Measurements from ENCODE around the gene C15orf61.

Gene C15orf61

DNA sequence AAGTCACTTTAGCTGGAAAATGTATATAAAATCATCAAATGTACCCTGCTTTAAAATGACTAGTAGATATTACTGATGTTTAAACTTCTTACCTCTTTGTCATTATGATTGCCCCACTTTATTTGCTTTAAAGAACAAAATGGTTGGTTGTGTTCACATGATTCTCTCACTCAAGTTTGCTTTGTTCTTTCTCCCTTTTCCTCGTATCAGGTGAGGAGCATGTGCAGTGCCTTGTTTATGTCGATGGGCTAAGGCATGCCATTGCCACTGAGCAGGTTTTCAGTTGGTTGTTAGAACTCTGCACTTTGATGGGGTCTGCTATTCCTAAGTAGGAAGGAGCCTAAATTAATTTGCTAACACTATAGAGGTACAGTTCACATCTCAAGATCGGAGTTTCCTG, 26.9 kb downstream of the C15orf61 start:
- TF ChIP-seq, protein P1, sequence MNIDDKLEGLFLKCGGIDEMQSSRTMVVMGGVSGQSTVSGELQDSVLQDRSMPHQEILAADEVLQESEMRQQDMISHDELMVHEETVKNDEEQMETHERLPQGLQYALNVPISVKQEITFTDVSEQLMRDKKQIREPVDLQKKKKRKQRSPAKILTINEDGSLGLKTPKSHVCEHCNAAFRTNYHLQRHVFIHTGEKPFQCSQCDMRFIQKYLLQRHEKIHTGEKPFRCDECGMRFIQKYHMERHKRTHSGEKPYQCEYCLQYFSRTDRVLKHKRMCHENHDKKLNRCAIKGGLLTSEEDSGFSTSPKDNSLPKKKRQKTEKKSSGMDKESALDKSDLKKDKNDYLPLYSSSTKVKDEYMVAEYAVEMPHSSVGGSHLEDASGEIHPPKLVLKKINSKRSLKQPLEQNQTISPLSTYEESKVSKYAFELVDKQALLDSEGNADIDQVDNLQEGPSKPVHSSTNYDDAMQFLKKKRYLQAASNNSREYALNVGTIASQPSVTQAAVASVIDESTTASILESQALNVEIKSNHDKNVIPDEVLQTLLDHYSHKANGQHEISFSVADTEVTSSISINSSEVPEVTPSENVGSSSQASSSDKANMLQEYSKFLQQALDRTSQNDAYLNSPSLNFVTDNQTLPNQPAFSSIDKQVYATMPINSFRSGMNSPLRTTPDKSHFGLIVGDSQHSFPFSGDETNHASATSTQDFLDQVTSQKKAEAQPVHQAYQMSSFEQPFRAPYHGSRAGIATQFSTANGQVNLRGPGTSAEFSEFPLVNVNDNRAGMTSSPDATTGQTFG (tag by site-specific recombination; IDR thresholded peaks at IDR 0.05; ENCODE audit: borderline replicate concordance) = no peak
- 0 out of 2 replicates have a peak, but pooled peaks have one; percentile 35 for TF ChIP-seq ZNF2 (tag by site-specific recombination; IDR thresholded peaks at IDR 0.05)
- 0 out of 2 replicates have a peak, but pooled peaks have one; percentile 4 for TF ChIP-seq ZFP37 (tag by site-specific recombination; IDR thresholded peaks at IDR 0.05)
- TF ChIP-seq WT1 (tag by site-specific recombination; IDR thresholded peaks at IDR 0.05) = no peak
- TF ChIP-seq ZNF585B (tag by site-specific recombination; IDR thresholded peaks at IDR 0.05) = no peak
- TF ChIP-seq ZNF354C (tag by site-specific recombination; IDR thresholded peaks at IDR 0.05; ENCODE audit: borderline replicate concordance, low read depth) = no peak
- no peak for TF ChIP-seq ZNF335 (tag by site-specific recombination; conservative IDR thresholded peaks at IDR 0.05)
- no peak for TF ChIP-seq ZNF785 (tag by site-specific recombination; IDR thresholded peaks at IDR 0.05)
- peak; percentile 67 for TF ChIP-seq ZBTB17 (tag by site-specific recombination; IDR thresholded peaks at IDR 0.05)
- no peak for TF ChIP-seq ZSCAN16 (tag by site-specific recombination; IDR thresholded peaks at IDR 0.05)
- TF ChIP-seq, protein P2, sequence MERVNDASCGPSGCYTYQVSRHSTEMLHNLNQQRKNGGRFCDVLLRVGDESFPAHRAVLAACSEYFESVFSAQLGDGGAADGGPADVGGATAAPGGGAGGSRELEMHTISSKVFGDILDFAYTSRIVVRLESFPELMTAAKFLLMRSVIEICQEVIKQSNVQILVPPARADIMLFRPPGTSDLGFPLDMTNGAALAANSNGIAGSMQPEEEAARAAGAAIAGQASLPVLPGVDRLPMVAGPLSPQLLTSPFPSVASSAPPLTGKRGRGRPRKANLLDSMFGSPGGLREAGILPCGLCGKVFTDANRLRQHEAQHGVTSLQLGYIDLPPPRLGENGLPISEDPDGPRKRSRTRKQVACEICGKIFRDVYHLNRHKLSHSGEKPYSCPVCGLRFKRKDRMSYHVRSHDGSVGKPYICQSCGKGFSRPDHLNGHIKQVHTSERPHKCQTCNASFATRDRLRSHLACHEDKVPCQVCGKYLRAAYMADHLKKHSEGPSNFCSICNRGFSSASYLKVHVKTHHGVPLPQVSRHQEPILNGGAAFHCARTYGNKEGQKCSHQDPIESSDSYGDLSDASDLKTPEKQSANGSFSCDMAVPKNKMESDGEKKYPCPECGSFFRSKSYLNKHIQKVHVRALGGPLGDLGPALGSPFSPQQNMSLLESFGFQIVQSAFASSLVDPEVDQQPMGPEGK (tag by site-specific recombination; IDR thresholded peaks at IDR 0.05) = no peak
- TF ChIP-seq, protein P3, sequence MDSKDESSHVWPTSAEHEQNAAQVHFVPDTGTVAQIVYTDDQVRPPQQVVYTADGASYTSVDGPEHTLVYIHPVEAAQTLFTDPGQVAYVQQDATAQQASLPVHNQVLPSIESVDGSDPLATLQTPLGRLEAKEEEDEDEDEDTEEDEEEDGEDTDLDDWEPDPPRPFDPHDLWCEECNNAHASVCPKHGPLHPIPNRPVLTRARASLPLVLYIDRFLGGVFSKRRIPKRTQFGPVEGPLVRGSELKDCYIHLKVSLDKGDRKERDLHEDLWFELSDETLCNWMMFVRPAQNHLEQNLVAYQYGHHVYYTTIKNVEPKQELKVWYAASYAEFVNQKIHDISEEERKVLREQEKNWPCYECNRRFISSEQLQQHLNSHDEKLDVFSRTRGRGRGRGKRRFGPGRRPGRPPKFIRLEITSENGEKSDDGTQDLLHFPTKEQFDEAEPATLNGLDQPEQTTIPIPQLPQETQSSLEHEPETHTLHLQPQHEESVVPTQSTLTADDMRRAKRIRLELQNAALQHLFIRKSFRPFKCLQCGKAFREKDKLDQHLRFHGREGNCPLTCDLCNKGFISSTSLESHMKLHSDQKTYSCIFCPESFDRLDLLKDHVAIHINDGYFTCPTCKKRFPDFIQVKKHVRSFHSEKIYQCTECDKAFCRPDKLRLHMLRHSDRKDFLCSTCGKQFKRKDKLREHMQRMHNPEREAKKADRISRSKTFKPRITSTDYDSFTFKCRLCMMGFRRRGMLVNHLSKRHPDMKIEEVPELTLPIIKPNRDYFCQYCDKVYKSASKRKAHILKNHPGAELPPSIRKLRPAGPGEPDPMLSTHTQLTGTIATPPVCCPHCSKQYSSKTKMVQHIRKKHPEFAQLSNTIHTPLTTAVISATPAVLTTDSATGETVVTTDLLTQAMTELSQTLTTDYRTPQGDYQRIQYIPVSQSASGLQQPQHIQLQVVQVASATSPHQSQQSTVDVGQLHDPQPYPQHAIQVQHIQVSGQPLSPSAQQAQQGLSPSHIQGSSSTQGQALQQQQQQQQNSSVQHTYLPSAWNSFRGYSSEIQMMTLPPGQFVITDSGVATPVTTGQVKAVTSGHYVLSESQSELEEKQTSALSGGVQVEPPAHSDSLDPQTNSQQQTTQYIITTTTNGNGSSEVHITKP (tag by site-specific recombination; IDR thresholded peaks at IDR 0.05) = peak; percentile 27; the same call in 1 of the 2 replicates
- Histone ChIP-seq H3K9me3 (ENCODE audit: control insufficient read depth, insufficient read depth, low read depth, low read length) (no peaks in the 10 kb centered on the region), H3K27ac (ENCODE audit: extremely low read depth, low read depth, low read length) (peak overlapping the region; percentile 43; the same call in 1 of the 2 replicates), H3K4me1 (ENCODE audit: control insufficient read depth, insufficient read depth, low read length) (peaks cover 34% of the 10 kb centered on the region), H3K4me3 (ENCODE audit: low read depth, low read length) (no peak overlapping the region), H3K36me3 (ENCODE audit: control insufficient read depth in 2 of 2, insufficient read depth in 1 of 2, low read length in 2 of 2) (peaks cover 16 to 17% of the 10 kb centered on the region in 2 experiments; a peak in 2 of 3 replicates)
- ChIA-PET POLR2A (no interaction called here), CTCF (interaction anchor here (0.7 kb wide), 1 partner anchor 264 kb away, joined by 3 read pairs; no protein-coding TSS in a partner anchor)

GRCh38 chr15:67548236-67548852, 27.4 kb downstream of the C15orf61 start:
- H3K4me3 ChIP-seq (ENCODE audit: low read depth, low read length) = no peak overlapping the region
- POLR2A ChIA-PET = no interaction called here
- peaks cover 16 to 17% of the 10 kb centered on the region in 2 experiments; a peak in 2 of 3 replicates for H3K36me3 ChIP-seq (ENCODE audit: control insufficient read depth in 2 of 2, insufficient read depth in 1 of 2, low read length in 2 of 2)
- peaks cover 34% of the 10 kb centered on the region for H3K4me1 ChIP-seq (ENCODE audit: control insufficient read depth, insufficient read depth, low read length)
- CTCF ChIA-PET = interaction anchor here (0.6 to 0.9 kb wide), 2 partner anchors 11 to 92 kb away, joined by 3 read pairs; no protein-coding TSS in a partner anchor
- peak overlapping the region; percentile 43; the same call in 1 of the 2 replicates for H3K27ac ChIP-seq (ENCODE audit: extremely low read depth, low read depth, low read length)
- H3K9me3 ChIP-seq (ENCODE audit: control insufficient read depth, insufficient read depth, low read depth, low read length) = no peaks in the 10 kb centered on the region
- TF ChIP-seq HIC1 (tag by site-specific recombination; IDR thresholded peaks at IDR 0.05) = no peak
- no peak for TF ChIP-seq RBAK (tag by site-specific recombination; IDR thresholded peaks at IDR 0.05)
- TF ChIP-seq, protein P4, sequence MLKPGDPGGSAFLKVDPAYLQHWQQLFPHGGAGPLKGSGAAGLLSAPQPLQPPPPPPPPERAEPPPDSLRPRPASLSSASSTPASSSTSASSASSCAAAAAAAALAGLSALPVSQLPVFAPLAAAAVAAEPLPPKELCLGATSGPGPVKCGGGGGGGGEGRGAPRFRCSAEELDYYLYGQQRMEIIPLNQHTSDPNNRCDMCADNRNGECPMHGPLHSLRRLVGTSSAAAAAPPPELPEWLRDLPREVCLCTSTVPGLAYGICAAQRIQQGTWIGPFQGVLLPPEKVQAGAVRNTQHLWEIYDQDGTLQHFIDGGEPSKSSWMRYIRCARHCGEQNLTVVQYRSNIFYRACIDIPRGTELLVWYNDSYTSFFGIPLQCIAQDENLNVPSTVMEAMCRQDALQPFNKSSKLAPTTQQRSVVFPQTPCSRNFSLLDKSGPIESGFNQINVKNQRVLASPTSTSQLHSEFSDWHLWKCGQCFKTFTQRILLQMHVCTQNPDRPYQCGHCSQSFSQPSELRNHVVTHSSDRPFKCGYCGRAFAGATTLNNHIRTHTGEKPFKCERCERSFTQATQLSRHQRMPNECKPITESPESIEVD (tag by site-specific recombination; IDR thresholded peaks at IDR 0.05) = peak; percentile 69
- no peak for TF ChIP-seq YY1 (tag by site-specific recombination; IDR thresholded peaks at IDR 0.05)
- no peak for TF ChIP-seq ZNF280C (tag by site-specific recombination; IDR thresholded peaks at IDR 0.05)
